GM21825 (cell line): Measurements from ENCODE around the gene TENM3.
"Not testable (repeated sequence)": the region's sequence is repeated elsewhere in the genome, so short reads cannot be mapped to it uniquely, and the experiment has no call there.

ENCODE experiments used
- ATAC-seq: cut with Tn5 transposase; IDR thresholded peaks from one replicate; pipeline ENCODE4 v1.9.1; 2021; ENCODE audit warnings: mild to moderate bottlenecking, moderate library complexity; ENCODE audit not compliant: unreplicated experiment

TENM3 gene

DNA sequence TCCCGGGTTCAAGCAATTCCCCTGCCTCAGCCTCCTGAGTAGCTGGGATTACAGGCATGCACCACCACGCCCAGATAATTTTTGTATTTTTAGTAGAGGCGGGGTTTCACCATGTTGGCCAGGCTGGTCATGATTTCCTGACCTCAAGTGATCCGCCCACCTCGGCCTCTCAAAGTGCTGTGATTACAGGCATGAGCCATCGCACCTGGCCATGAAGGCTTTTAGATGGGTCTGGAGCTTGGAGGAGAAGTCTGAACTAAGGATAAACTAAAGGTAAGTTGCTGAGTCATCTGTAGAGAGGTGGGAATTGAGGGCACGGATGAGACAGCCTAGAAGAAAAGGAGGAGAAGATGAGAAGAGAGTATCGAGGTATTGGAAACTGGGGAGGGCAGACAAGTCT lies at the start of gene TENM3:
Gene TENM3 (plus strand): TSS at position 199 of the 400 bp plus-strand sequence. CDS start 80,619 bp downstream, outside the sequence.
- not testable (repeated sequence) for ATAC-seq

DNA sequence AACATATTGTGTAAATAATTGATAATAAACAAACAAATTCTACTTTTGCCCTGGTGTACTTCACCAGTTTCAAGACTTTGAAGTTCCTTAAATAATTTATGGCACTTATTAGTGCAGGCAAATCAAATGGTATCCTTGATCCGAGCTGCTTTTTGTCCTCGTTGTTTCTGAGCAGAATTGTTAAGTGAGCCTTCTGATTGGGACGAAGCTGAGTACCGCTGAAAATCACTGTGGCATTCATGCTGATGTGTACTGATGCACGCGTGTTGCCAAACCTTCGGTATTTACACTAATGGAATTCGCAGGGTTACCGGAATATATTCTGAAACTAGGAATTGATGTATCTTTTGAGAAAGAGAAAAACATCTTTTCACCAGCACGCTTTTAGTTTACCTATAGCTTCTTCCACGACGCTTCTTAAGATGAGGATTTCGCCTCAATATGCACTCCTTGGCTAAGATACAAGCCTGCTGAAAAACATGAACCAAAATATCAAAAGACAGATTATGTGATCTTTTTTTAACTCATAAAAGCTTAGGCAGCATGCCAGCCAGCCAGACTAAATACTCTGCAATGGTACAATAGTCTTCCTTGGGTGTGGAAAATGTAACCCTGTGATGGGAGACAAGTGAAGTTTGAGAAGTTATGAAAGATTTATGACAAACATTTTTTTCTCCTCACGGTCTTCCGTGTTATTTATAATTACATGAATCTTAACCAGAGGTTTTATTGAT lies 48.9 kb upstream of the TENM3 start:
- ATAC-seq = no peak

DNA sequence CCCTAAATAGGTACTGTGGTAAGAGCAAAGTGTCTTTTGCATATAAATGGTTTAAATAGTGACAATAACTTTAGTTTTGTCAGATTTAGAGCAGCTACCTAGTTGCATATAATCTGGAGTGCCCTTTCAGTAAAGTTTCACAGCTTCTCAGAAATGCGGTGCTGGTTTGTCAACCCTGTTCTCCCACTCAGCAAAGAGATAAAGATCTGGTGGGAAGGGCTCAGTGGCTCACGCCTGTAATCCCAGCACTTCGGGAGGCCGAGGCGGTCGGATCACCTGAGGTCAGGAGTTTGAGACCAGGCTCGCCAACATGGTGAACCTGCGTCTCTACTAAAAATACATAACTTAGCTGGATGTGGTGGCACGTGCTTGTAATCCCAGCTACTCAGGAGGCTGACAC lies 45.6 kb upstream of the TENM3 start:
- no peak for ATAC-seq

DNA sequence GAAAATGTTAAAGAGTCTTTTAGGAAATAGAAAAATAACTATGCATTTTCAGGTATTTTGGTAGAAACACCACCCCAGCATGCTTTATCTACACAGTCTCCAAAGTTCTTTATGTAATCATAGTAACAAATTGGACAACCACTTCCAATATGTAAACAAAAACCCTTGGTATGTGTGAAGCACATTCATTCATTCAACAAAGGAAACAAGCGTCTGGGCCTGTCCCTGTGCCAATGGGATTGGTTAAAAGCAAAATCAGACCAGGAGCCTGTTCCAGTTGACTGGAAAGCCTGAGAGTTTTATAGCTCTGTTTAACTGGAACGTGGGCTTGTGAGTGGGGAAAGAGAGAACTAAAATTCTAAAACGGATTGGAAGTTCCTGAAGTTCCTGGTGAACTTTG lies 41.3 kb upstream of the TENM3 start:
- no peak for ATAC-seq

DNA sequence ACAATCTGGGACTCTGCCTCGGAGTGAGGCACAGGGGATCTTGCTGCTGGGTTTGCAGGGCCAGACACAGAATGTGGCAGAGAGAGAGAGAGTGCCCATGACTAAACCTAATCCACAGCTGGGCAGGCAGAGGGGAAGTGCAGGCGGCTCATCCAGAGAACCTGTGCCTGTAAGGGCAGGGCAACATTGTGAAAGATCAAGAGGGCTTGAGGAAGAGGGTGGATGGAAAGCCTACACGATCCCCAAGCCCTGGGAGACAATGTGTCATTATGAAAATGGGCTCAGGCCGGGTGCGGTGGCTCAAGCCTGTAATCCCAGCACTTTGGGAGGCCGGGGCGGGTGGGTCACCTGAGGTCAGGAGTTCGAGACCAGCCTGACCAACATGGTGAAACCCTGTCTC lies 40.6 kb upstream of the TENM3 start:
- no peak for ATAC-seq

DNA sequence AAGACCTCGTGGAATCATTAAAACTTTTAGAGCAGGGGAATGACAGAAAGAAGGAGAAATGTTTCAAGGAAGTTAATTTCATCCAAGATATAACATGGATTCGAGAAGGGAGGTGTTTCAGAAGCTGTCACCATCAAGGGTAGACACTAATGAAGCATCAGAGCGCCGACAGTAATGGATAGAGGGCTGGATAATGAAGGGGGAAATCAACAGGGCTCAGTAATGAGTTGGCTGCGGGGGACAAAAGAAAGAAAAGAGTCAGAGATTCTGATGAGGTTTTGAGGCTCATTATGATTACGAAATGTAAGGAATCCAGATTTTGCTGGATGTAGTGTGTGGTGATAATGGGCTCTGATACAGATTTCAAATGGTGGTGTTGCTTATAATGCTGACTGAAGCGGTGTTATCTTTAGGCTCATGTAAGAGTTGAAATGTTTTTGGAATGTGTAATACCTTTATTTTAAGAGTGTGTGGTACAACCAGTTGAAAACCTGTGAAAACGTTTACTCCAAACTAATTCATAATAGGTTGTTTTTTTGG lies 39.3 kb upstream of the TENM3 start:
- ATAC-seq = no peak

DNA sequence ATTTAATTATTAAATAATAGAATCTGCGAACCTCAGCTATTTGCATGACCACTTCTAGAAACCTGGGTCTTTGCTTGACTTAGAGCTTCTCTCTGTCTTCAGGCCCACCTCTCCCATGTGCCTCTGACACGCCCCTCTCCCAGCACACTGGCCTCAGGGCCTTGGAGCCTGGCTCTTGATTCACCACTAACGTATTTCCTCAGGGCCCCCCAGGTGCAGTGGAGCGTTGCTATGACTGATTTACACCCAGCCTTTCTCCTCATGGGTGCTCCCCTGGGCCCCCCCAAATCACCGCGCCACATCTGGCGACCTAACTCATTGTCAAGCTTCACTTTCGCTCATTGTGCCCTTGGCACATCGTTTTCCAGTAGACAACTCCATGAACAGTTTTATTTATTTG lies 37.9 kb upstream of the TENM3 start:
- ATAC-seq = no peak

DNA sequence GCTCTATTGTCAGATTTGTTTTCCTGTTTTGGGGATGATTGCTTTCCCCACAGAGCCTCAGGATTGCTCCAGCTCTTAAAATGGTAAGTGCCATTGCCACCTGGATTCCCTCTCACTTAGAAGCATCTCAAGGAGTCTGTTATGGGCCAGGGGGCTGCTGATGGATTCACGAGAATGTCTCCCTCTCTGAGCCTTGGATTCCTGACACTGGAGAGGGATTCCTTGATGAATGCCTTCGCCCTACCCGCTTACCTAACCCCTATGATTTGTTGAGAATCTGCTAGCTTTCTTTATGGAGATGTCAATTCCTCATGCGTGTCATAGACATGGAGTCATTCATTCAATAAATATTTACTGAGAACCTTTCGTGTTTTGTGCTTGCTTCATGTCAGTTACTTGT lies 36.9 kb upstream of the TENM3 start:
- ATAC-seq = no peak

DNA sequence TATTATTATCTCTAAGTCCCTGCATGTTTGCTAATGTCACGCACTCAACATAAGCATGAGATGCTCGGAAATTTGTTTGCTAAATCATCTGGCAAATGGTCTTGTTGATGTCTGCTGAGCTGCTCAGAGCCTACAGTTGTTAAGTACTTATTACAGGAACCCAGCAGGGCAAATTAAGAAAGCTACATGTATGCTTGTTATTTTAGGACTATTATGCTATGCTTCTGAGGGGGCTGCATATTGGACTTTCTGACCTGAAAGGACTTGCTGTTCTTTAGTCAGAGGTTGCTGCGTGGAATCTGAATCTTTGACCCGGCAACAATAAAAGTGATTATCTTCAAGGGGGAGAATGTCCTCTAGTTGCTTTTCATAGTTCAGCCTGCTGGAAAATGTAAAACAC lies 36.3 kb upstream of the TENM3 start:
- no peak for ATAC-seq

DNA sequence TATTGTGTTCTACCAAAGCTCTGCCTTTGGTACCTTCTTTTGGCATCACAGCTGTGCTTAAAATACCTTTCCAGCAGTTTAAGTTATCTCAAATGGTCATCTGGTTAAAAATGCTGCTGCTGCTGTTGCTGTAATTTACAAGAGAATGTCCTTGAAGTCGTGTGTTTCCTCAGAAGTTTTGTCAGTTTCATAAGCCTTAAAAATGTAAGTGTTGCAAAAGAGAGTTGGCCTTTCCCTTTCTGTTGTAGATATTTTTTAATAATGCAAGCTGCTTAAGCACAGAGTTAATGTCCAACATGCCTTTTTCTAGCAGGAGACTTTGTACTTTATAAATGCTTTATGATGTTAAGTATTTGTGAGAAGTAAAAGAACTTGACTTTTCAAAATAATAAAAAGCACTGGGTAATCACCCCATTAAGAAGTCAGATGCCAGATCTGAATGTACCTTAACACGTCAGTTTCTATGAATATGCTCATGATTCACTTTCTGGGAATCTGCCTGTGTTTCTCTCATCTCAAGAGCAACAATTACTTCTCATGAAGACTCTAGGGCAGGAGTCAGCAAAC lies 35.3 kb upstream of the TENM3 start:
- no peak for ATAC-seq

DNA sequence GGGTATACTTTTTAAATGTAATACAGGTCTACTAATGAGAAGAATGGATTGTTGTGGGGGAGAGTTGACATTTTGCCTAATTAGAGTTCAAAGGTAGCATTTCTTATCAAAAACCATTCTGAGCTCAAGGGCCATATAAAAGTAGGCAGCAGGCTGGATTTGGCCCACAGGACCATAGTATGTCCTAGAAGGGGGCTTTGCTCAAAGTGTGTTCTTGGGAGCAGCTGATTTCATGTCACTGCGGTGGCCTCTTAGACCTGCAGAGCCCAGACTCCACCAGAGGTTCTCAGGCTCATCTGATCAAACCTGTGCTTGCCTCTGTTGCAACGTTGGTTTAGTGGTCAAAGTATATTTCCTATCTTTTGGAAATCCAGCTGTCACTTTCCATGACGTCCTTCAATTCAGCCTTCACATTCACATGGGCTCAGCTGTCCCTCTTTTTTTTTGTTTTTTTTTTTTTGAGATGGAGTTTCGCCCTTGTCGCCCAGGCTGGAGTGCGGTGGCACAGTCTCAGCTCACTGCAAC lies 34.6 kb upstream of the TENM3 start:
- ATAC-seq = no peak

DNA sequence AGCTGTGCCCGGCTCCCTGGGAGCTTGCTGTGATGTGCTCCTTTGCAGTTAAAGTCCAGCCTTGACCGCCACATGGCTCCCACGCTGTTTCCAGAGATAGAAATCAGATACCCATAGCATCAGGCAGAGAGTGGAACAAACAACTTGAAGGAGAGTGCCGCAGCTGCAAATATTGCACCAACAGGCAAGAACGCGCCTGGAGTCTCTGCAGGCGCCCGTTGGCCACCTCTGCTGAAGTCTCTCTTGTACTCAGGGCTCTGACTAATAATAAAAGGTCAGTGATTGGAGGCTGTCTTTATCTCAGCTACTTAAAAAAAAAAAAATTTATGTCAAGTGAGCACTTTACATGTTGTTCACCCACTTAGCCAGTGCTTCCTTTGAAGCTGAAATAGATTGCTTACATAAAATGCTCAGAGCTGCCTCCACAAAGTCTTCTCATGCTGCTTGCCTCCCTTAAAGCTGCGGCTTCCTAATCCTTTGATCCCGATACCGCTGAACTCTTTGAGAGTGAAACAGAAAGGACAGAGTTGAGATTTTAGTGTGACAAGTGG lies 30.9 kb upstream of the TENM3 start:
- no peak for ATAC-seq

DNA sequence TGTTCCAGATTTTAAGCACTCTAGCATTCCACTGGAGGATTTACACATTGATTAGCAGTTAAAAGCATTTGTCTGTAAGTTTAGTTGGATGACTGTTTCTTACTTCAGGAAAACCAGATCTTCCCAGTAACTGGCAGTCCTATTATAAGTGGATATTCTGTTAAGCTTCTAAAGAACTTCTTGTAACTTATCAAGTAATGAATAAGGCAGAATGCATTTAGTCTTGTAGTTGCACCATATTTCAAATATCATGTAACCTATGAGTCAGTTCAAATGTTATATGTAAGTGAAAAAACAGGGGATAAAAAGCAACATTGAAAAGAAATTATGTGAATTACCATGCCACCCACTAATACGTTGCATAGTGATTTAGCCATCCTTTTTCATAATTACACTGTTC lies 30.2 kb upstream of the TENM3 start:
- no peak for ATAC-seq

DNA sequence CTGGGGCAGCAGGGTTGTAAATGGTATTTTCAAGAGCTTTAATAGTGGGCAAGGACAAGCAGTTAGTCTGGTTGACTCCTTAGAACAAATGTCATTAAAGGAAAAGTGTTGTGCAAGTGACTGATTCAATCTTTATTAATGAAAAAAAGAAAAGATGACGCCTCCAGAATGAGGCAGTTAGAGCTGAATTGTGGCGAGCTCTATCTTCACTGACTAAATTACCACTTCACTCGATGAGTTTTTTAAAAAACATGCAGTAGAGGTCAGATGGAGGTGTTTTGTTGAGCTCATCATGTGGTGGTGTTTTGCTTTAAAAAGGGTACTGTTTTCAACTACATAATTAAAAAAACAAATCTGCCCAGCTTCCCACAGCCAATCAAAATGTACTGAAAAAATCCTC lies 28.1 kb upstream of the TENM3 start:
- ATAC-seq = no peak

DNA sequence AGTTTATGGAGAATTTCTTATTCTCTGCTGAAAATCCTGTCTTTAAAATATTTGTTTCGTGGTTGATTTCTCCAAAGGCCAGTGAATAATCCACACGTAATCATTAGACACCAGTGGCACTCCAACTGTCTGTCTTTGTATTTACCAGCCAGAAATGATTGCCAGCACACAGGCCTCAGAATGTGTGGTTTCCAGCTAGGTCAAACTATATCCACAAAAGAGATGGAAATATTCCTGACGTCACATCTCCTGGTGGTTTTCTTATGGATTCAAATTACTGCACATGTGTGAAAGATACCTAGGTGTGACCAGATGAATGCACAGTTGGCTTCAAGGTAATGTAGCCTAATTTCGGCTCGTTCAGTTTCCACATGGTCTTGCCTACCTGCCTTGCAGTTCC lies 27.2 kb upstream of the TENM3 start:
- ATAC-seq = no peak

DNA sequence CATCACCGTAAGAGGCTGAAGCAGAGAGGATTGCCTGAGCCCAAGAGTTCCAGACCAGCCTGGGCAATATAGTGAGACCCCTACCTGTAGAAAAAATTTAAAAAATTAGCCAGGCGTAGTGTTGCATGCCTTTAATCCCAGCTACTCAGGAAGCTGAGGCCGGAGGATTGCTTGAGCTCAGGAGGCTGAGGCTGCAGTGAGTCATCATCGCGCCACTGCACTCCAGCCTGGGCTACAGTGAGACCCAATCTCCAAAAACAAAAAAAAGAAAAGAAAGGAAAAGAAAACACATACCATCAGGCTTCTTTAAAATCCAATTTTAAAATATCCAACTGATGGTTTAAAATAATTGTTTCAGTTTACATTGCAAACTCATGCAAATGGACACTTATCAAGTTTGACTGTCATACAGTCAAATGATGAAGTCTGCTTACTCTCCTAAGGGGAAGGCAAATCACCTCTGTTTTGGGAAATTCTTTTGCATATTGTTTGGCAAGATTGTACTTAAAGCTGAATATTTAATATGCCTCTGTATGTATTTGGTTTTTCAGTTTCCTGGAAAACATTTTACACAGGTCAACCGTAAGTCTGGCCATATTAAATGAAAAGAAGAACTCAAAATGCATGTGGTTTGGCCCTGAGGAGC lies 23.7 kb upstream of the TENM3 start:
- ATAC-seq = no peak

DNA sequence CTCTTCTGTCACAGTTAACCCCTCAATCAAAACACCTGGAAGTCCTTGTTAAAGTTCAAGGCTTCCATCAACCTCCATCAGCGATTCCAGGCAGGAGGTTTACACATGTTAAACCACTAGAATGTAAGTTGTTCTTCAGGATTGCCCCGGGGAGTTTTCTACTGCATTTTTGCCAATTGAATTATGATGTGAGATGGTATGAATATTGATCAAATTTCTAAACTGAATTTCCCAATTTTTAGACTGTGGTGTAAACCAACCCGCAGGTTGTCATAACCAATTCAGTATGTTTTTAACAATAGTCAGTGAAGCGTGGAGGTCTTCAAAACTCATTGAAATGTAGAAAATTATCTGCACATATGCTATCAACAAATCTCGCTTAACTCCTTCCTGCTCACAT lies 21.2 kb upstream of the TENM3 start:
- no peak for ATAC-seq

DNA sequence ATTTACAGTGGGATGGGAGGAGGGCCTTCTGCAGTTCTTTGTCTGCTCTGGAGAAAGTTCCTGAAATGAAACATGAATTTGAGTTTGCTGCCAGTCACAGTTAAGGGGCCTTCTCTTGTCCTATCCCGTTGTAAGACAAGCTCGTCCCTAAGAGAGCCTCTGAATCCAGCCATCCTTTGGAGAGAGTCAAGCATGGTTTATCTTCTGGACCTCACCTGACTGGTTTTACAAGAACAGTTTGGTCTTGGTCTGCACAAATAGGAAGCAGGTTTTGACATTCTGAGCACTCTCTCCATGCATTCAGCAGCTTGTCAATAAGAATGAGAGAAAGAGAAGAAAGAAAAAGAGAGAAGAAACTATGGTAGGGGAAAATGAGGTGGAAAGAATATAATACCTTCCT lies 20.4 kb upstream of the TENM3 start:
- no peak for ATAC-seq

DNA sequence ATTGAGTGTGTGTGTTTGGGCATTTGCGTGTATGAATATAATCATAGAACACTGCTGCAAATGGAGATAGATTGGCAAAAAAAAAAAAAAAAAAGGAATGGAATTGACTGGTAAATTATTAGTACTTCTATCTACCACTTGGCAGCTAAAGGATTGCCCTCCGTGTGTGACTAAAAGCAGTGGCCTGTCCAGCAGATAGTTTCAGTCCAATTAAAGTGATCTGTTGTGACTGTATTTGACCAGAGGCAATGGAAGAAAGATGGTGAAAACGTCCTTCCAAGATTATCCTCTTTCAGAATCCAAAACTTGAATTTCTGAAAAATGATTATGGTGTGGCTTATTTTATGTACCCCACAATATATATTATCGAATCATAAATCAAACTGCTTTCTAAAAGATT lies 19.5 kb upstream of the TENM3 start:
- ATAC-seq = no peak

DNA sequence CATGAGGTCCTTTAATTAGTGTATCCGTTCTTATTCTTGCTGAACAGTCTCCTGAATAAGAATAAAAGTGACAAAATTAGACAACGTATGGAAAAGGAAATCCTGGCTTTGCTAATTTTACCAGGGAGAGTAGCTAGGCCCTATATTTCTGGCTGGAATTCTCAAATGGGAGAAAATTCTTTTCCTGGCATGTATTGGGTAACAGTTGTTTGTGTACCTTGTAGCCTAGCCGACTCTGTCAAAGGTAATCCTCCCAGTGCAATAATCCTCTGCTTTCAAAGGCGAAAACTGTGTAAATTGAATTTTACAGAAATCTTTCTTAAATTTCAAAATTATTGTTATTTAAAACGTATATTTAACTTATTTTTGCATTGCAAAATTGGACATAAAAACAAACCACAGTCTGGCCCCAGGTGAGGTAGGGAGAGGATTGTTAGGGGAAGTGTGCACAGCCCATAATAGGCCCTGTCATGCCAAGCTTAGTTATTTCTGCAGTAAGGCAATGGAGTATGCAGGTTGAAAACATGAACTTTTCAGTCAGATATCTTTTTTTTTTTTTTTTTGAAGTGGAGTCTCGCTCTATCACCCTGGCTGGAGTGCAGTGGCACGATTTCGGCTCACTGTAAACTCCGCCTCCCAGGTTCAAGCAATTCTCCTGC lies 18.9 kb upstream of the TENM3 start:
- no peak for ATAC-seq

DNA sequence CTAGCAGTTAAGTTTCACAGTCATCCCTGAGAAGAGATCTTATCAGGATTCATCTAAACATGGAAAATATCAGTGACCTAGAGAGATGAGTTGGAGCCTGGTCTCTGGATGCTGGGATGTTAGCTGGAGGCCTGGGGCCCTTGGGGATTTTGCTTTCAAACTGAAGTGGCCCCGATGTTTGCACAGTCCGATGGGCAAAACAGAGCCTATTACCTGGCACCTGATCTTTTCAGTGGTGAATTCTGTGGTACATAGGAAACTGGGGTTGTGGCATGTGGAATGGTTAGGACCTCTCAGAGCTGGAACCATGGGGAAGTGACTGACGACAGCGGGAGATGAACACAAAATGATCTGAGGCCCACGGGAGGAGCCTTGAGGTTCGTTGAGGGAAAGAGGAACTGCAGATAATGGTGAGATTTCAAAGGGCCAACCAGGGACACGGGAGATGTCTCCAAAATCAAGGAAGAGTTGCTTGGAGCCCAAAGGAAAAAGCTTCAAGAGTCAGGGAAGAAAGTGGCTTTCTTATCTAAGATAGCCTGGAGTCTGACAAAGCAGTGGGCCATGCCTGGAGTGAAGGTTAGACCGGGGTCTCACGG lies 17.8 kb upstream of the TENM3 start:
- no peak for ATAC-seq
